OCI-LY7 (cell line): ENCODE measurements around the gene AVPR2.

ENCODE experiments used
- CTCF ChIP-seq: fragments of 200-600 bp; sonication (generic); conservative IDR thresholded peaks from 2 replicates; pipeline ENCODE4 v1.5.1; 2014; ENCODE audit warnings: mild to moderate bottlenecking, antibody characterized with exemption, low read length, moderate library complexity, mixed read lengths
- EZH2phosphoT487 ChIP-seq: fragments of 200-600 bp; sonication (generic); IDR thresholded peaks from 2 replicates; pipeline ENCODE4 v1.6.1; 2018; ENCODE audit warnings: low read depth, borderline replicate concordance, mild to moderate bottlenecking, mixed run types, antibody characterized with exemption, low read length, moderate library complexity, mixed read lengths

- TF ChIP-seq CTCF (no peak), EZH2phosphoT487 (no peak)
These were observed 49.8 kb upstream of the AVPR2 start for GRCh38 chrX:153854702-153855101.
